GM19035 (cell line): Measurements from ENCODE around the gene SEMA4C.
A peak's percentile ranks its signal among the peaks of the same experiment; 100 is the strongest.
"Not testable (repeated sequence)": the region's sequence is repeated elsewhere in the genome, so short reads cannot be mapped to it uniquely, and the experiment has no call there.

Source experiments
- ATAC-seq: cut with Tn5 transposase; IDR thresholded peaks from one replicate; pipeline ENCODE4 v1.9.1; 2021; ENCODE audit not compliant: unreplicated experiment

The SEMA4C gene

GRCh38 chr2:96867756-96868554 is 1.9 kb downstream of the SEMA4C start:
- ATAC-seq = no peak

DNA sequence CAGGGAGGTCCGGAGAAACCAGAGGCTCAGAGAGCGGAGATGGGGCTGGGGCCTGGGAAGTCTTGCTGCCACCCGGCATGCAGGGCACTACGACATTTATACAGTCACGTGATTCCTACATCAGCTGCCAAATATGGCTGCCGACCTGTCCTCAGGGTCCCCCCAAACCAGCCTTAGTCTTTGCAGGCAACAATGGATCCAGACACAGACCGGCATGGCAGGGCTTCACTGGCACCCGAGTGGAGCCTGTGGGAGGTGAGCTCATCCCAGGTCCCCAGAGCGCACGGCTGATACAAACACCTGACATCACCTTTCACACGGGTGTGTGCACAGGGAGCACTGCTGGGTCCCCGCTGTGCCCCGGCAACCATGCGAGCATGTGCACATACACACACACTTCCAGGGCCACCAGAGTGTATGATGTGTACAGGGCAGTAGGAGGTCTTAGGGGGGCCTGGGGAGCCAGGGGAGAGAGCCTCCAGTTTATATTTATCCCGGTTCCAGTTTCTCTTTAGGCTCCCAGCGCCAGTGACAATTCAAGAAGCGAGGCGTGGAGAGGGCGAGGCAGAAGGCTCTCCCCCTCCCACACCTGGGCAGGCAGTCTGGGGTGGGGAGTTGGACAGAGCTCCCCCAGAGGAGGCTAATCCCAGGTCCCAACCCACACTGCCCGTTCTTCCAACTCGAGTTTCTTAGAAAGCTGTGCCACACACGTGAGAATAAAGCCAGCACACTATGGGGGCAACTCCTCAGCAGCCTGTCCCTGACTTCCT is 2.7 kb downstream of the SEMA4C start:
- no peak for ATAC-seq

DNA sequence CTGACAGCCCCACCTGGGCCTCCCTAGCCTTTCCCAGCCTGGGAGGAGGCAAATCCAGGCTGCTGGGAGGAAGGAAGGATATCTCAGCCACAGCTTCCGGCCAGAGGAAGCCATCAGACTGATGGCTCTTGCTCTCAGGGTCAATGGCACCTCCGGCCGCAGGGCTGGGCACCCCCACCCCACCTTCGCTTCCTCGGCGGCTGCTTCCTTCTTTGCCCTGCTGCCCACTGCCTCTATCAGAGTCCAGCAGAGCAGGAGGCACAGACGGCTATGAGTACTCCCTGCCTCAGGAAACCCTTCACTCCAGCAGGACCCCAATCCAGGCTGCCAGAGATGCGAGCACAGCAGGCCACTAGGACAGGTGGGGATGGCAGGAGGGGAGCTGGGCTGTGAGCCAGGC is 3.3 kb downstream of the SEMA4C start:
- no peak for ATAC-seq

GRCh38 chr2:96866149-96866548 is 3.7 kb downstream of the SEMA4C start:
- ATAC-seq = no peak

GRCh38 chr2:96865654-96866053 is 4.2 kb downstream of the SEMA4C start:
- no peak for ATAC-seq

DNA sequence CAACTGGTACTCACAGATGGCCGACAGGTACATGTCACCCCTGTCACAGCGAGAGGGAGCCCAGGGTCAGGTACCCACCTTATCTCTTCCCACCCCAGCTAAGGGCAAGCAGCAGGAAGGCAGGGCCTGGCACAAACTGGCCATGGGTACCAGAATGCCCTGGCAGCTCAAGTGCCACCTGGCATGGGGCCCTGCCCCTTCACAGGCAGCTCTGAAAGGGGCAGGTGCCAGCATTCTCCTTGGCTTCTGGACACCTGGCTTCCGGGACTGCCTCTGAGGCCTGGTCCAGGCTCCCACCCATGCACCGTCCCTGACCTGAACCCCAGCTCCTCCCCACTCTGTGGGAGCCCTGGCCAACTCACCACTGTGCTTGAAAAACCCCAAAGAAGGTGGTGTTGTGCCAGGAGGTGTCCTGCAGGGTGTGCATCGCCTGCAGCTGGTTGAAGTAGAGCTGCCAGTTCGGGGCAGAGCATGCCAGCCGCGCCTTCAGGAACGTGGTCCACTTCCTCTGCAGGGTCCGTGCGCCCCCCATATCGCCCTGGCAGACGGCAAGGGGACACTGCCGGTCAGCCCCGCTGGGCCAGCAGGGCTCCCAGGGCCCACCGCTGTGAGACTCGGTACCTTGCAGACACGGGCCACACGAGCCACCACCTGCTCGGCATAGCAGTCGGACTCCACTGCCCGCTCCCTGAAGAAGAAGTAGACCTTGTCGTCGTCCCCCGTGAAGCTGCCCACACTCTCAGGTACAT is 5.4 kb downstream of the SEMA4C start:
- ATAC-seq = no peak

- ATAC-seq = no peak
Measured at GRCh38 chr2:96863575-96864342, 6.1 kb downstream of the SEMA4C start.

- ATAC-seq = not testable (repeated sequence)
Measured at GRCh38 chr2:96863056-96863455, 6.8 kb downstream of the SEMA4C start.

- no peak for ATAC-seq
Measured at GRCh38 chr2:96861074-96861473, 8.8 kb downstream of the SEMA4C start.

DNA sequence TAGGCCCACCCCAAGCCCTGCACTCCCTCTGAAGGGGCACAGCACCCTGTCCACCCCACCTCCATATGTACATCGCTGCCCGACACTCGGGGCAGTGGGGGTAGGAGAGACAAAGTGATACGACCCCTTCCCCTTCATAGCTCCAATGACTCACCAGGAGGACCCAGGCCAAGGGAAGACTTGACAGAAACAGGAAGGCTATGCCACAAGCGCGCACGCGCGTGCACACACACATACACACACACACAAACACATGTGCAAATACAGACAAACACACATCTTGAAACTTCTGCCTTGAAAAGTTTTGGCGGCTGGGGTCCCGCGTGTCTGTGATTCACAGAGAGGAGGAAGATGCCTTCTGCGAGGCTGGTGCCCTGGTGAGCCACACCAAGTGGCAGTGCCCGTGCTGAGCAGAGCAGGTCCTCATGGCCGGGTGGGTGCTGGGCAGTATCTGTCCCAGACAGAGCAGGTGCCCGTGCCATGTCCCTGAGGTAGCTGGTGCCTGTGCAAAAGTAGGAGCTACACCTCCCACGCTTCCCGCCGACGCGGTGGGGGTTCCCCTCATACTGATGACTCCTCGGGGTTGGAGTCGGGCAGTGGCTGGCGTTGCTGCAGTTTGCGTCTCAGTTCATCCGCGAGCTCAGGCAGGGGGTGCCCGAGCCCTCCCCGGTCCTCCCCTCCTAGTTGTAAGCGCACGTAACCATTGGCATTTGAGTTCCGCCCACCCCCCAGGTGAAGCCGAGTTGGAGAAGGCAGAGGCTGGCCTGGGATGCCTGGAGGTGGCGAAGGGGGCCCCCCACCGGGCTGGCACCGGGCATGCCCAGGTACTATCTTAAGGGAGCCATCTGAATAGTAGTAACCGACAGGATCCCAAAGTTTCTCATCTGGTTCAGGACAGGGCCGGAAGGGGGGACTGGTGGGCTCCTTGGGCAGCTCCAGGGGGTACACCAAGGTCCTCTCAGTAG is 9.5 kb downstream of the SEMA4C start:
- no peak for ATAC-seq

DNA sequence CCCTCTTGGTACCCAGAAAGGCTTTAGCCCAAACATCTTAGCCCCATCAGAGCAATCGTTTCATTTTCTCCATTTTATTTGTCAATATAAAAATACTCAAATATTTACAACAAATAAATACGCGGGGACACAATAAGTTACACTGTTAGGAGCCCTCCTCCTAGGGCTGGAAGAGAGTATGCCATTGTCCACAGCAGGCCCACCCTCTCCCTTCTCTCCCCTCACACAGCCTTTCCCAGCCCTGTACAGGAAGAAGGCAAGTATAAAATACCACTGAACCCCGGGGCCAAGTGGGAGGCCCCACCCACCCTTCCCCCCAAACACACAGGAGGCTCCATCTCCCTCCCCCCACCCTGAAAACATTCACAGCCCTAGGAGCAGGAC is 10.2 kb downstream of the SEMA4C start:
- ATAC-seq = no peak

DNA sequence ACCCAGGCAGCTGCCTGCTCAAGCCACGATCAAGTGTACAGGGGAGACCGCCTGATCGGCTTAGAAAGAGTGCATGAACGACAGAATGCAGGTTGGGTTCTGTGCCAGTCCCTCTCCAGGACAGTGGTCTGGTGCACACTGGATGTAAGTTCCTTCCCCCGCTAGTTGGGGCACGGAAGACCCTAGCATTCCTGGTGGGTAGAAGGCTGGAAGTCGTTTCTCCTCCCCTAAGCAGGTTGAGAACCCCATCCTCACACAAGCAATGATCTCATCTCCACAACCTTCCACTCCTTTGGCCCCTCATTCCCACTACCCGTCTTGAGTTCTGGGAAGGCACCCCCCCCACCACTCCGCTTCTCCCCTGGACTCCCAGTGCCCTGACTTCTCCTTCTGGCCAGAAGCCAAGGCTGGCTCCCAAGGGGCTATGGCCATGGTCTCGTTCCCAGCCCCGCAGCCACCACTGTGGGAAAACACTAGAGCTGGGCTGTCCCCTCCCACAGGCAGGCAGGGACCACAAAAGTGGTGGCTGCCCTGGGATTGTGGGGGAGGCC is 10.7 kb downstream of the SEMA4C start:
- no peak for ATAC-seq

GRCh38 chr2:96857667-96858372 is 12.1 kb downstream of the SEMA4C start, which contains the start of gene ANKRD39:
TSS of gene ANKRD39 (minus strand) at chr2:96858016. CDS start at chr2:96857987, 29 bp downstream.
- ATAC-seq = peak; percentile 94

- ATAC-seq = peak; percentile 26
Measured at GRCh38 chr2:96856776-96857666, 12.9 kb downstream of the SEMA4C start.

- ATAC-seq = no peak
Measured at GRCh38 chr2:96853321-96853720, 16.6 kb downstream of the SEMA4C start.

GRCh38 chr2:96852667-96853066 is 17.2 kb downstream of the SEMA4C start:
- no peak for ATAC-seq

DNA sequence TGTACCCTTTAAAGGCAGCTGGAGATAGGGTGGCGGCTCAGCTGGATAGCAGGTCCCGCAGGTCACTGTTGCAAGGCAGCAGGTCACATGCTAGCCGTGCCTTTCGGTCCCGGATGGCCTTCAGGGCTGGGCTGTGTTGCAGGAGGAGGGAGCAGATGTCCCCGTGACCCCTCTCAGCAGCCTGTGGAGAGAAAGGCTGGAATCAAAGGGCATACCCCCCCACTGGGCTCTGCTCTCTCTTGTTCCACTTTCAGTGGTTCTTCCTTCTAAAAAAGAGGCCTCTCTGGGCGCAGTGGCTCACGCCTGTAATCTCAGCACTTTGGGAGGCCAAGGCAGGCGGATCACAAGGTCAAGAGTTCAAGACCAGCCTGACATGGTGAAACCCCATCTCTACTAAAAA is 21.6 kb downstream of the SEMA4C start:
- ATAC-seq = no peak

- ATAC-seq = no peak
Measured at GRCh38 chr2:96847586-96847985, 22.3 kb downstream of the SEMA4C start.
